Coronary artery (tissue), 2 donors: ENCODE measurements around the gene PRR5L.

Source experiments
- DNase-seq: peaks from one replicate; pipeline ENCODE4 v3.0.0-alpha.2; 2017; ENCODE audit warnings: low spot score
- H3K27ac ChIP-seq, 2 donors: fragments of 200-600 bp; sonication (generic); one replicate each; pipeline ENCODE4 v1.5.1; 2016 to 2019
- H3K4me3 ChIP-seq: fragments of 200-600 bp; sonication (generic); 2 replicates; pipeline ENCODE4 v1.5.1; 2016; ENCODE audit warnings: mild to moderate bottlenecking, moderate library complexity
- TF ChIP-seq, protein P1 (sequence below): fragments of 200-600 bp; sonication (generic); IDR thresholded peaks from one replicate; pipeline ENCODE4 v1.5.1; 2019; ENCODE audit warnings: antibody characterized with exemption

Gene PRR5L

DNA sequence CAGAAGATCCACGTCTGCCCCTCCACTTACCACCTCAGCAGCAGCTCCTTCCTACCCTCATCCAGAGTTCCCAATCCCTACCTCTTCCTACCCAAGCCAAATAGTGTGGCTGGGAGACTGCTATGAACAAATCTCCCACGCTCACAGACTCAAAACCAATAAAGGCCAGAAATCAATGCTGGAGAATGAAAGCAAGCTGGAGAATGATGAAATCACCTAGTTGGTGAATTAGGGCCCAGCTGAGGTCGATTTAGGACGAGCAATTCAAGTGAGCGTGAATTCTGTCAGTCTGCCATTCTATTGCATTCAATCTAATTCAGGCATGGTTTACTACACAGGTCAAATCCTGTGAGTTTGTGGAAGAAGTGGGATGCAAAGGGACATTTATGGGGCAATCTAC is 29.3 kb upstream of the PRR5L start:
- Histone ChIP-seq H3K27ac (no peak overlapping the region), H3K4me3 (no peak overlapping the region)
- TF ChIP-seq, protein P1, sequence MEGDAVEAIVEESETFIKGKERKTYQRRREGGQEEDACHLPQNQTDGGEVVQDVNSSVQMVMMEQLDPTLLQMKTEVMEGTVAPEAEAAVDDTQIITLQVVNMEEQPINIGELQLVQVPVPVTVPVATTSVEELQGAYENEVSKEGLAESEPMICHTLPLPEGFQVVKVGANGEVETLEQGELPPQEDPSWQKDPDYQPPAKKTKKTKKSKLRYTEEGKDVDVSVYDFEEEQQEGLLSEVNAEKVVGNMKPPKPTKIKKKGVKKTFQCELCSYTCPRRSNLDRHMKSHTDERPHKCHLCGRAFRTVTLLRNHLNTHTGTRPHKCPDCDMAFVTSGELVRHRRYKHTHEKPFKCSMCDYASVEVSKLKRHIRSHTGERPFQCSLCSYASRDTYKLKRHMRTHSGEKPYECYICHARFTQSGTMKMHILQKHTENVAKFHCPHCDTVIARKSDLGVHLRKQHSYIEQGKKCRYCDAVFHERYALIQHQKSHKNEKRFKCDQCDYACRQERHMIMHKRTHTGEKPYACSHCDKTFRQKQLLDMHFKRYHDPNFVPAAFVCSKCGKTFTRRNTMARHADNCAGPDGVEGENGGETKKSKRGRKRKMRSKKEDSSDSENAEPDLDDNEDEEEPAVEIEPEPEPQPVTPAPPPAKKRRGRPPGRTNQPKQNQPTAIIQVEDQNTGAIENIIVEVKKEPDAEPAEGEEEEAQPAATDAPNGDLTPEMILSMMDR = no peak
- DNase-seq = no peak

DNA sequence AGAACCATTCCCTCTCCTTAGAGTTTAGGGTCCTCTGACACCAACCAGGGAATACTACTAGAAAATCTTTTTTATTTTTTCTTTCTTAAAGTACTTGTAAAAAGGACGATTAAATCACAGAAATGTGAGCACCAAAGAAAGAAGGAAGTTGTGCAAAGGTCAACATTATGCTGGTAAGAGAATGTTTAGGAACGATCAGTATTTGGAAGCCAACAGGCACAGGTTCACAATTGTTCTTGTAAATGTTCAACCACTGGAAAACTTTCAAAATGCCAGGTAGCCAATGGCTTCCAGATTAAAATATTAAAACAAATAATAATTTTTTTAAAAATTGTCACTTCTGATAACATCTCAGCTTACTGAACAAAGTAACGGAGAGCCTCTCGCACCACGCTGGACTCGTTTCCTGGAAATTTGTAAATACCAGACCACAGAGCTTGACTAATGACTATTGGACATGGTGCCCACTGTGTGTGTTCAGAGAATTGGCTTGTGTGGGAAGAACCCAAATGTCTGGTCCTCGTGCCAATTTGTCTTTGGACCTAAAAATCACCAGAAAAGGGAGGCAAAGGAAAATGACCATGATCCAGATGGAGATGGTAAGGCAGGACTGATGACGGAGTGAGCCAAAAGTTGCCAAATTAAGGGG is 27.6 kb upstream of the PRR5L start:
- no peak for DNase-seq
- H3K27ac ChIP-seq = no peak overlapping the region
- H3K4me3 ChIP-seq = no peak overlapping the region
- TF ChIP-seq, protein P1 = no peak

DNA sequence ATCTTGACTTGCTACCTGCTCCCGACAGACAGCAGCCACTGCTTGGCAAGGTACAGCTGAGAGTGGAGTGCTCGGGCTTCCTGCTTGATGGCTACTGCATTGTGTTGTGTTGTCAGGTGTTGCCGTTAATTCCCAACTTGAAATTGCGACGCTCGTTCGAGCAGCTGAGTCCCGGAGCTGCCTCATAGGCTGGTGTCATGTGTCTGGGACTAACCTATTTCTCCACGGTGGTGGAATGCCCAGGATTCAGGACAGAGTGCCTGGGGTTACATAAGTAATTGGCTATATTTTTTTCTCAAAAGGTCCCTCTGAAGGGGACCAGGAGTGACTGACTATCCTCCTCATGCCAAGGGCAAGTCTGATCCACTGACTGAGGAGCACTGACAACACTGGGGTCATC is 25.4 kb upstream of the PRR5L start:
- TF ChIP-seq, protein P1 = no peak
- Histone ChIP-seq H3K27ac (no peak overlapping the region), H3K4me3 (no peak overlapping the region)
- DNase-seq = no peak

DNA sequence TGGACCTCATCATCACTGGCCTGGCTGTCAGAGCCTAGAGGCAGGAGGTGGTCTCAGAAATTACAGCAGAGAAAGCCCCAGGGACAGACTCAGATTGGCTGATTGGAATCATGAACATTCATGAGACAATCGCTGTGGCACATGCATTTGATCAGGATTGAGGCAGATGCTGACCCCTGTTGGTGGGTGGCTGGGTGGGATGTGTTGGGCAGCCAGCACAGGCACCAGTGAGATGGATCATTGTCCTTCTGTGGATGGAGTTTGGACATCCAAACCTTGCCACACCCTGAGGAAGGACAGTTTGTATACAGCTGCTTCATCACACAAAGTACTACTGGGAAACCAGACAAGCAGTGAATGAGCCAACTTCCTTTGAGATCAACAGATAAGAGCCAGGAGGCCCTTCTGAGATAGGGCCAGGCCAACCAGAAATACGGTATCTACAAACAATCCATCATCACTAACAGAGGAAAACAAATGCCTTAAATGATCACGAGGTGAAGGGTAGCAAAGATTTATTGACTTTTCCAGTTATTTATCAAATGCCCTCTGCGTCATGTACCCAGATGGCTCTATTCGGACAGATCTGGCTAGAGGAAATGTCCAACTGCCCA is 24.2 kb upstream of the PRR5L start:
- H3K27ac ChIP-seq = no peak overlapping the region

DNA sequence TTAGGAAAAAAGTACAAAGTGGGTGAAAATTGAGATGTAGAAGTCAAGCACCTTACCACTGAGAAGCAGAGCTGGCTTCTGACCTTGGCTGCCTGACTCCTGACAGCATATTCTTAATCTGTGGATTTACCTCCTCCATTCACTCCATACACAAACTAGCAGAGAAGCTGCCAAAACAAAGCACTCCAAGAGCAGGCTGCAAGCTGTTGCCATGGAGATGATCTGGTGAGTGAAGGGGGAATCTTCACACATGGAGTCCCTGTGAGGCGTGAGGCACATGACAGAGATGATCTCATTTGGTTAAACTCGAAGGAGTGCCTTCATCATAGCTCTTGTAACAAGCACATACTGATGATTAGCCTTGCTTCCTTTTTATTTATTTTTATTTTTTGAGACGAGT is 23.0 kb upstream of the PRR5L start:
- Histone ChIP-seq H3K27ac (no peak overlapping the region), H3K4me3 (no peak overlapping the region)
- TF ChIP-seq, protein P1 = no peak
- no peak for DNase-seq

More for the DNA sequence above, 24.2 kb upstream of the PRR5L start:
- TF ChIP-seq, protein P1 = no peak
- no peak for DNase-seq
- no peak overlapping the region for H3K4me3 ChIP-seq

DNA sequence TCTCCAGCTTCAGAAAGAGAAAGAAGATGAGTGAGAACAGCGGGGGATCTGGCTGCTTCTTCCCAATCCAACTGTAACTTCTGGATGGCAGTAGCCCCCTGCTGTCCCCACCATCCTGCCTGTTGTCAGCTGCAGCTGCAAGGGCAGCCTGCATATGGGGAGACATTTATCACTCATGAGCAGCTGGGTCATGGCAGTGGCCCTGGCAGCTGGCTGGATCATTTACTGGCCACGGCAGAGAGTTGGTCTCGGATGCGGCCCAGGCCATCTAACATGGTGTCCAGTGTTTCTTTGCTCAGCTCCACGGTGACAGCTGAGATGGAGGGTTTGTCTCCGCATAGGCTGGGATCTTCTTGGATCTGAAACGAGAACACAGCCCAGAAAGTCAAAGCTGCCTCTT is 21.7 kb upstream of the PRR5L start:
- H3K4me3 ChIP-seq = no peak overlapping the region
- DNase-seq = peak; percentile 26
- no peak overlapping the region for H3K27ac ChIP-seq
- TF ChIP-seq, protein P1 = no peak
